HepG2 (cell line): ENCODE results near the gene RFC1. TPM values are rescaled to one million over a fixed set of nuclear protein-coding genes. Genes with fewer than 3 reads are reported as not detected.
A peak's percentile ranks its signal among the peaks of the same experiment; 100 is the strongest.

Experiments
- ARID3A ChIP-seq: IDR thresholded peaks from 2 replicates; pipeline ENCODE4 v1.6.1; 2012; ENCODE audit warnings: low read depth, low read length, improper control_type of control experiment
- ATAD3A ChIP-seq: sonication (generic); formaldehyde crosslinking; IDR thresholded peaks from 2 replicates; pipeline ENCODE4 v1.4.0; 2020; ENCODE audit warnings: missing genetic modification reagents
- FOXJ3 ChIP-seq: sonication (generic); formaldehyde crosslinking; IDR thresholded peaks from 2 replicates; pipeline ENCODE4 v1.4.0; 2020; ENCODE audit warnings: missing genetic modification reagents, mild to moderate bottlenecking, borderline replicate concordance
- HNF4A ChIP-seq: sonication (generic); formaldehyde crosslinking; IDR thresholded peaks from 2 replicates; pipeline ENCODE4 v1.4.0; 2020; ENCODE audit warnings: missing genetic modification reagents
- ISL2 ChIP-seq: sonication (generic); formaldehyde crosslinking; IDR thresholded peaks from 2 replicates; pipeline ENCODE4 v1.5.0; 2020; ENCODE audit warnings: missing genetic modification reagents
- NFYC ChIP-seq: IDR thresholded peaks from 2 replicates; pipeline ENCODE4 v1.6.1; 2016; ENCODE audit warnings: missing genetic modification reagents, missing compliant biosample characterization
- PRDM15 ChIP-seq: sonication (generic); formaldehyde crosslinking; IDR thresholded peaks from 2 replicates; pipeline ENCODE4 v1.4.0; 2020; ENCODE audit warnings: missing genetic modification reagents
- SALL2 ChIP-seq: sonication (generic); formaldehyde crosslinking; IDR thresholded peaks from 2 replicates; pipeline ENCODE4 v1.8.1; 2023; ENCODE audit warnings: mild to moderate bottlenecking, missing genetic modification reagents, inconsistent platforms
- STAG1 ChIP-seq: sonication (generic); formaldehyde crosslinking; IDR thresholded peaks from 2 replicates; pipeline ENCODE4 v1.4.0; 2020; ENCODE audit warnings: missing genetic modification reagents
- XRCC5 ChIP-seq: fragments of 200-400 bp; formaldehyde crosslinking; optimal IDR thresholded peaks from 2 replicates; pipeline ENCODE3; 2017; ENCODE audit warnings: mild to moderate bottlenecking, low read length
- ZNF251 ChIP-seq: sonication (generic); formaldehyde crosslinking; IDR thresholded peaks from 2 replicates; pipeline ENCODE4 v1.9.0; 2021; ENCODE audit warnings: mild to moderate bottlenecking, missing genetic modification reagents
- ZNF569 ChIP-seq: sonication (generic); formaldehyde crosslinking; IDR thresholded peaks from 2 replicates; pipeline ENCODE4 v1.5.0; 2020; ENCODE audit warnings: mild to moderate bottlenecking, missing genetic modification reagents, moderate library complexity, borderline replicate concordance
- ZNF652 ChIP-seq: IDR thresholded peaks from 2 replicates; pipeline ENCODE4 v1.6.1; 2016; ENCODE audit warnings: low read depth, borderline replicate concordance
- ZNF703 ChIP-seq: sonication (generic); formaldehyde crosslinking; IDR thresholded peaks from 2 replicates; pipeline ENCODE4 v1.5.1; 2020; ENCODE audit warnings: missing genetic modification reagents, mild to moderate bottlenecking, moderate library complexity, borderline replicate concordance
- ZNF761 ChIP-seq: sonication (generic); formaldehyde crosslinking; conservative IDR thresholded peaks from 2 replicates; pipeline ENCODE4 v1.4.0; 2020; ENCODE audit warnings: mild to moderate bottlenecking, missing genetic modification reagents
- ZNF781 ChIP-seq: sonication (generic); formaldehyde crosslinking; IDR thresholded peaks from 2 replicates; pipeline ENCODE4 v1.5.1; 2020; ENCODE audit warnings: borderline replicate concordance, mild to moderate bottlenecking, missing genetic modification reagents; ENCODE audit errors: not compliant biosample characterization
- polyA plus RNA-seq, 8 experiments: library from polyadenylated mRNA; depleted of rRNA in 3 of 8; stranded (reverse) in 7 of 8; unstranded in 1 of 8; fragments of >200 nt; fragmentation: Illumina TruSeq in 4 of 8; extraction: Trizol in 4 of 8; gene quantifications; 2 replicates each; pipeline versions ENCODE4 v1.2.1 to v1.2.3, GENCODE V29; 2011 to 2016; ENCODE audit warnings: low read depth in 4 of 8, missing spikeins in 1 of 8, mixed read lengths in 1 of 8; ENCODE audit not compliant: insufficient read depth in 1 of 8
- total RNA-seq, 5 experiments: library from RNA; depleted of rRNA; stranded (reverse); fragments of >200 nt; fragmentation: Illumina TruSeq; extraction: Trizol; gene quantifications; 2 replicates each; pipeline ENCODE4 v1.2.3, GENCODE V29; 2016; ENCODE audit warnings: low read depth in 1 of 5
- TF ChIP-seq, protein P1 (sequence below): sonication (generic); formaldehyde crosslinking; IDR thresholded peaks from 2 replicates; pipeline ENCODE4 v1.8.0; 2022; ENCODE audit warnings: mild to moderate bottlenecking, missing genetic modification reagents
- TF ChIP-seq, protein P2 (sequence below): sonication (generic); formaldehyde crosslinking; IDR thresholded peaks from 2 replicates; pipeline ENCODE4 v1.4.0; 2020; ENCODE audit warnings: mild to moderate bottlenecking, missing genetic modification reagents
- TF ChIP-seq, protein P3 (sequence below): IDR thresholded peaks from 2 replicates; pipeline ENCODE4 v1.6.1; 2016; ENCODE audit warnings: missing biosample characterization, missing genetic modification reagents, low read depth

RFC1 gene
- total and polyA plus RNA-seq, 2 of the 13 experiments (the other 11 are each of a cell fraction or from before 2014, with no cell fraction given): 15.9 to 78.8 TPM

DNA sequence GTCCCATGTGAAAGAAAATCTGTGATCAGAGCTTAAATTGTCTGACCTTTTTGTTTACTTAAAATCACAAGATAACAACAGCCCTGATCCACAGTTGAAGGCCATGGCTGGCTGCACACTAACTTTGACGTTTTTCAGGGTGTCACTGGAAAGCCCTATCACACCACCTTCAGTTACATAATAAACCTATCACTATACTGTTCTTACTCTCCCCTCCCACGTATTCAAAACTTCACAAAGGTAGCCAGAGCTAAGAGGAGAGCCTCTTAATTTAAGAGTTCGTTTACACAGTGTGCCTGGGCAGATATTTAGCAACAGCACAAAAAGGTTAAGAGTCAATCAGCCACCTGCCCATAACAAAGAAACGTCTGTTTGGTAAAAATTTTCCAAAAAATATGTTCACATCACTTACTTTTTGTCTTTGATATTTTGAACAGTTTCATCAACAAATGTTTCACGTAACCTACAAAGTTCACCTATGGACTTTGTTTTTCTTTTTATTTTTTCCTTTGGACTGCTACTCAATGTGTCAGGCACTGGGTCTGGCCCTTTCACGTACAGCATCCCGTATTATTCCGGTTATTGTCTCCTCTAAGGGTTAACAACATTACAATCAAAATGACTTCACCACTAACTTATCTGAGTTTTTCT is 25.0 kb downstream of the RFC1 start (continued):
- TF ChIP-seq, protein P1, sequence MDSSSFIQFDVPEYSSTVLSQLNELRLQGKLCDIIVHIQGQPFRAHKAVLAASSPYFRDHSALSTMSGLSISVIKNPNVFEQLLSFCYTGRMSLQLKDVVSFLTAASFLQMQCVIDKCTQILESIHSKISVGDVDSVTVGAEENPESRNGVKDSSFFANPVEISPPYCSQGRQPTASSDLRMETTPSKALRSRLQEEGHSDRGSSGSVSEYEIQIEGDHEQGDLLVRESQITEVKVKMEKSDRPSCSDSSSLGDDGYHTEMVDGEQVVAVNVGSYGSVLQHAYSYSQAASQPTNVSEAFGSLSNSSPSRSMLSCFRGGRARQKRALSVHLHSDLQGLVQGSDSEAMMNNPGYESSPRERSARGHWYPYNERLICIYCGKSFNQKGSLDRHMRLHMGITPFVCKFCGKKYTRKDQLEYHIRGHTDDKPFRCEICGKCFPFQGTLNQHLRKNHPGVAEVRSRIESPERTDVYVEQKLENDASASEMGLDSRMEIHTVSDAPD: peak; percentile 66; the same call in 1 of the 2 replicates
- peak; percentile 21; the same call in 1 of the 2 replicates for TF ChIP-seq NFYC
- peak; percentile 78 for TF ChIP-seq FOXJ3 (CRISPR knock-in tag)
- TF ChIP-seq, protein P2, sequence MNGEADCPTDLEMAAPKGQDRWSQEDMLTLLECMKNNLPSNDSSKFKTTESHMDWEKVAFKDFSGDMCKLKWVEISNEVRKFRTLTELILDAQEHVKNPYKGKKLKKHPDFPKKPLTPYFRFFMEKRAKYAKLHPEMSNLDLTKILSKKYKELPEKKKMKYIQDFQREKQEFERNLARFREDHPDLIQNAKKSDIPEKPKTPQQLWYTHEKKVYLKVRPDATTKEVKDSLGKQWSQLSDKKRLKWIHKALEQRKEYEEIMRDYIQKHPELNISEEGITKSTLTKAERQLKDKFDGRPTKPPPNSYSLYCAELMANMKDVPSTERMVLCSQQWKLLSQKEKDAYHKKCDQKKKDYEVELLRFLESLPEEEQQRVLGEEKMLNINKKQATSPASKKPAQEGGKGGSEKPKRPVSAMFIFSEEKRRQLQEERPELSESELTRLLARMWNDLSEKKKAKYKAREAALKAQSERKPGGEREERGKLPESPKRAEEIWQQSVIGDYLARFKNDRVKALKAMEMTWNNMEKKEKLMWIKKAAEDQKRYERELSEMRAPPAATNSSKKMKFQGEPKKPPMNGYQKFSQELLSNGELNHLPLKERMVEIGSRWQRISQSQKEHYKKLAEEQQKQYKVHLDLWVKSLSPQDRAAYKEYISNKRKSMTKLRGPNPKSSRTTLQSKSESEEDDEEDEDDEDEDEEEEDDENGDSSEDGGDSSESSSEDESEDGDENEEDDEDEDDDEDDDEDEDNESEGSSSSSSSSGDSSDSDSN: no peak
- TF ChIP-seq HNF4A (CRISPR knock-in tag): peak; percentile 69
- no peak for TF ChIP-seq XRCC5
- TF ChIP-seq ATAD3A (CRISPR knock-in tag): no peak
- TF ChIP-seq ZNF652 (CRISPR knock-in tag): peak; percentile 89
- no peak; the same call in 1 of the 2 replicates for TF ChIP-seq ARID3A
- no peak for TF ChIP-seq SALL2 (CRISPR knock-in tag)
- TF ChIP-seq ZNF569 (CRISPR knock-in tag): no peak
- 0 out of 2 replicates have a peak, but pooled peaks have one; percentile 53 for TF ChIP-seq ZNF761 (CRISPR knock-in tag)
- TF ChIP-seq ZNF781 (CRISPR knock-in tag): no peak
- TF ChIP-seq, protein P3, sequence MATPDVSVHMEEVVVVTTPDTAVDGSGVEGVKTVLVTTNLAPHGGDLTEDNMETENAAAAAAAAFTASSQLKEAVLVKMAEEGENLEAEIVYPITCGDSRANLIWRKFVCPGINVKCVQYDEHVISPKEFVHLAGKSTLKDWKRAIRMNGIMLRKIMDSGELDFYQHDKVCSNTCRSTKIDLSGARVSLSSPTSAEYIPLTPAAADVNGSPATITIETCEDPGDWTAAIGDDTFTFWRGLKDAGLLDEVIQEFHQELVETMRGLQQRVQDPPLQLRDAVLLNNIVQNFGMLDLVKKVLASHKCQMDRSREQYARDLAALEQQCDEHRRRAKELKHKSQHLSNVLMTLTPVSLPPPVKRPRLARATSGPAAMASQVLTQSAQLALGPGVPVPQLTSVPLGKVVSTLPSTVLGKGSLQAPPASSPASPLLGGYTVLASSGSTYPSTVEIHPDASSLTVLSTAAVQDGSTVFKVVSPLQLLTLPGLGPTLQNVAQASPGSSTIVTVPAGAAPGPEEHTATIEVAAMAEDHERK (CRISPR knock-in tag): no peak
- no peak for TF ChIP-seq ZNF703 (CRISPR knock-in tag)
- TF ChIP-seq ZNF251 (CRISPR knock-in tag): no peak
- no peak for TF ChIP-seq STAG1 (CRISPR knock-in tag)
- TF ChIP-seq PRDM15 (CRISPR knock-in tag): no peak
- peak; percentile 97 for TF ChIP-seq ISL2
